ENCODE measurements around the gene DPH2. TPM values are rescaled to one million over a fixed set of nuclear protein-coding genes. Genes with fewer than 3 reads are reported as not detected.

The DPH2 gene
- total RNA-seq, 1 donor from 2014 or later = 9.5 TPM

- H3K4me2 ChIP-seq = no peak overlapping the region
- no peak overlapping the region for H2AFZ ChIP-seq (replicated peaks)
- H3K4me3 ChIP-seq = no peak overlapping the region
- H3K4me1 Mint-ChIP-seq = peaks cover 42% of the 10 kb centered on the region
- no peak overlapping the region for H3K27ac ChIP-seq
- no peak overlapping the region for H3K9ac ChIP-seq
- H3K9me3 Mint-ChIP-seq = no peaks in the 10 kb centered on the region
- peaks cover 10% of the 10 kb centered on the region for H3K4me1 ChIP-seq
- H3K27me3 ChIP-seq = no peaks in the 10 kb centered on the region
- H3K36me3 Mint-ChIP-seq = peaks cover 3% of the 10 kb centered on the region
- H3K36me3 ChIP-seq = no peaks in the 10 kb centered on the region
- no peak overlapping the region for H3K27ac Mint-ChIP-seq
- H3K9me3 ChIP-seq (ENCODE audit: low read depth) = no peaks in the 10 kb centered on the region
- TF ChIP-seq CTCF (IDR thresholded peaks at IDR 0.05) = no peak
- TF ChIP-seq EZH2phosphoT487 (IDR thresholded peaks at IDR 0.05) = no peak
- no peak for TF ChIP-seq EZH2 (IDR thresholded peaks at IDR 0.05)
- no peaks in the 10 kb centered on the region for H3K79me2 ChIP-seq (ENCODE audit: low read depth)
- no peak for DNase-seq (ENCODE audit: low spot score)
- H3F3A ChIP-seq (ENCODE audit: low read depth) = peaks cover 8% of the 10 kb centered on the region
- H3K27me3 Mint-ChIP-seq (ENCODE audit: insufficient read depth, low read depth) = peaks cover 5% of the 10 kb centered on the region
- peaks cover 21% of the 10 kb centered on the region for H4K20me1 ChIP-seq (ENCODE audit: low read depth)
- H3K4me3 Mint-ChIP-seq = no peak overlapping the region
Observed at GRCh38 chr1:43999455-43999854, 29.6 kb downstream of the DPH2 start.

- no peak overlapping the region for H3K4me3 ChIP-seq
- H3F3A ChIP-seq (ENCODE audit: low read depth) = peaks cover 8% of the 10 kb centered on the region
- no peak overlapping the region for H3K27ac Mint-ChIP-seq
- H3K9me3 ChIP-seq (ENCODE audit: low read depth) = no peaks in the 10 kb centered on the region
- no peaks in the 10 kb centered on the region for H3K9me3 Mint-ChIP-seq
- no peaks in the 10 kb centered on the region for H3K27me3 ChIP-seq
- no peaks in the 10 kb centered on the region for H3K79me2 ChIP-seq (ENCODE audit: low read depth)
- peaks cover 19% of the 10 kb centered on the region for H4K20me1 ChIP-seq (ENCODE audit: low read depth)
- peaks cover 3% of the 10 kb centered on the region for H3K36me3 Mint-ChIP-seq
- H3K4me2 ChIP-seq = no peak overlapping the region
- no peak overlapping the region for H3K27ac ChIP-seq
- peaks cover 2% of the 10 kb centered on the region for H3K27me3 Mint-ChIP-seq (ENCODE audit: insufficient read depth, low read depth)
- DNase-seq (ENCODE audit: low spot score) = no peak
- H3K36me3 ChIP-seq = no peaks in the 10 kb centered on the region
- H3K4me1 ChIP-seq = peaks cover 10% of the 10 kb centered on the region
- no peak overlapping the region for H3K4me3 Mint-ChIP-seq
- no peak overlapping the region for H3K9ac ChIP-seq
- TF ChIP-seq EZH2phosphoT487 (IDR thresholded peaks at IDR 0.05) = no peak
- no peak for TF ChIP-seq CTCF (IDR thresholded peaks at IDR 0.05)
- TF ChIP-seq EZH2 (IDR thresholded peaks at IDR 0.05) = no peak
- H3K4me1 Mint-ChIP-seq = peaks cover 39% of the 10 kb centered on the region
- H2AFZ ChIP-seq (replicated peaks) = no peak overlapping the region
Observed at GRCh38 chr1:44000122-44000665, 30.4 kb downstream of the DPH2 start.

GRCh38 chr1:44002165-44002564 is 32.4 kb downstream of the DPH2 start:
- H3F3A ChIP-seq (ENCODE audit: low read depth) = peaks cover 4% of the 10 kb centered on the region
- H3K4me1 Mint-ChIP-seq = peaks cover 31% of the 10 kb centered on the region
- no peak overlapping the region for H3K9ac ChIP-seq
- H3K4me3 Mint-ChIP-seq = no peak overlapping the region
- H3K27ac Mint-ChIP-seq = no peak overlapping the region
- H3K36me3 Mint-ChIP-seq = peaks cover 3% of the 10 kb centered on the region
- H3K79me2 ChIP-seq (ENCODE audit: low read depth) = no peaks in the 10 kb centered on the region
- TF ChIP-seq EZH2 (IDR thresholded peaks at IDR 0.05) = no peak
- no peak for TF ChIP-seq CTCF (IDR thresholded peaks at IDR 0.05)
- no peak for TF ChIP-seq EZH2phosphoT487 (IDR thresholded peaks at IDR 0.05)
- H3K27me3 Mint-ChIP-seq (ENCODE audit: insufficient read depth, low read depth) = peaks cover 2% of the 10 kb centered on the region
- no peaks in the 10 kb centered on the region for H3K27me3 ChIP-seq
- no peak overlapping the region for H2AFZ ChIP-seq (replicated peaks)
- H3K4me1 ChIP-seq = no peaks in the 10 kb centered on the region
- H3K4me3 ChIP-seq = no peak overlapping the region
- no peak for DNase-seq (ENCODE audit: low spot score)
- no peaks in the 10 kb centered on the region for H3K9me3 Mint-ChIP-seq
- no peak overlapping the region for H3K4me2 ChIP-seq
- H3K9me3 ChIP-seq (ENCODE audit: low read depth) = no peaks in the 10 kb centered on the region
- peaks cover under 1% of the 10 kb centered on the region for H4K20me1 ChIP-seq (ENCODE audit: low read depth)
- no peaks in the 10 kb centered on the region for H3K36me3 ChIP-seq
- H3K27ac ChIP-seq = no peak overlapping the region

Measured in neural progenitor cell (in vitro differentiated cells).